Measurements from ENCODE around the gene PDIA3.
A peak's percentile ranks its signal among the peaks of the same experiment; 100 is the strongest.
"Not testable (repeated sequence)": the region's sequence is repeated elsewhere in the genome, so short reads cannot be mapped to it uniquely, and the experiment has no call there.

PDIA3 gene

GRCh38 chr15:43735416-43735815 lies 10.8 kb upstream of the PDIA3 start:
- no peak overlapping the region for H2AFZ ChIP-seq (ENCODE audit: low read depth)
- no peak overlapping the region for H3K4me3 ChIP-seq (IDR thresholded peaks at IDR 0.05; ENCODE audit: insufficient read depth, low read depth, low read length)
- no peaks in the 10 kb centered on the region for H3K79me2 ChIP-seq (ENCODE audit: insufficient read depth, low read depth)
- no peaks in the 10 kb centered on the region for H3K27me3 ChIP-seq (ENCODE audit: insufficient read depth, low read depth)
- no peak overlapping the region for H3K9ac ChIP-seq
- peaks cover 6% of the 10 kb centered on the region for H3K4me1 ChIP-seq (ENCODE audit: low read depth, poor library complexity, severe bottlenecking)
- TF ChIP-seq CTCF (conservative IDR thresholded peaks at IDR 0.05; ENCODE audit: low read depth, low read length): no peak
- H3K36me3 ChIP-seq (ENCODE audit: insufficient read depth): no peaks in the 10 kb centered on the region
- no peaks in the 10 kb centered on the region for H4K20me1 ChIP-seq (ENCODE audit: insufficient read depth)
- no peak overlapping the region for H3K27ac ChIP-seq
- H3K4me2 ChIP-seq: no peak overlapping the region; the same call in 1 of the 2 replicates

- Histone ChIP-seq H3K4me1 (ENCODE audit: low read depth, poor library complexity, severe bottlenecking) (peaks cover 37% of the 10 kb centered on the region), H3K9ac (peak overlapping the region; percentile 98), H4K20me1 (ENCODE audit: insufficient read depth) (peaks cover 26% of the 10 kb centered on the region), H3K27ac (peak overlapping the region; percentile 91), H2AFZ (ENCODE audit: low read depth) (peak overlapping the region; percentile 67), H3K79me2 (ENCODE audit: insufficient read depth, low read depth) (peaks cover 55% of the 10 kb centered on the region), H3K4me2 (peak overlapping the region; percentile 48)
- not testable (repeated sequence) for H3K4me3 ChIP-seq (IDR thresholded peaks at IDR 0.05; ENCODE audit: insufficient read depth, low read depth, low read length); H3K36me3 ChIP-seq (ENCODE audit: insufficient read depth); H3K27me3 ChIP-seq (ENCODE audit: insufficient read depth, low read depth)
Measured at GRCh38 chr15:43746903-43747309, 668 bp downstream of the PDIA3 start.

- Histone ChIP-seq H3K4me3 (IDR thresholded peaks at IDR 0.05; ENCODE audit: insufficient read depth, low read depth, low read length) (no peak overlapping the region), H3K9ac (no peak overlapping the region), H3K4me1 (ENCODE audit: low read depth, poor library complexity, severe bottlenecking) (peaks cover 37% of the 10 kb centered on the region), H3K27me3 (ENCODE audit: insufficient read depth, low read depth) (no peaks in the 10 kb centered on the region), H3K4me2 (peak overlapping the region; percentile 48), H4K20me1 (ENCODE audit: insufficient read depth) (peaks cover 38% of the 10 kb centered on the region), H3K27ac (no peak overlapping the region), H2AFZ (ENCODE audit: low read depth) (no peak overlapping the region), H3K36me3 (ENCODE audit: insufficient read depth) (peaks cover 10% of the 10 kb centered on the region; the same call in 1 of the 2 replicates), H3K79me2 (ENCODE audit: insufficient read depth, low read depth) (peaks cover 70% of the 10 kb centered on the region)
- TF ChIP-seq CTCF (conservative IDR thresholded peaks at IDR 0.05; ENCODE audit: low read depth, low read length): no peak
Measured at GRCh38 chr15:43748376-43748775, 2.1 kb downstream of the PDIA3 start.

- Histone ChIP-seq H3K36me3 (ENCODE audit: insufficient read depth) (peaks cover 13% of the 10 kb centered on the region; the same call in 1 of the 2 replicates), H4K20me1 (ENCODE audit: insufficient read depth) (peaks cover 43% of the 10 kb centered on the region), H3K4me2 (peak overlapping the region; percentile 48; the same call in 1 of the 2 replicates), H3K4me1 (ENCODE audit: low read depth, poor library complexity, severe bottlenecking) (peaks cover 37% of the 10 kb centered on the region), H3K9ac (no peak overlapping the region), H2AFZ (ENCODE audit: low read depth) (no peak overlapping the region), H3K79me2 (ENCODE audit: insufficient read depth, low read depth) (peaks cover 84% of the 10 kb centered on the region), H3K27me3 (ENCODE audit: insufficient read depth, low read depth) (no peaks in the 10 kb centered on the region), H3K4me3 (IDR thresholded peaks at IDR 0.05; ENCODE audit: insufficient read depth, low read depth, low read length) (no peak overlapping the region), H3K27ac (no peak overlapping the region)
- no peak for TF ChIP-seq CTCF (conservative IDR thresholded peaks at IDR 0.05; ENCODE audit: low read depth, low read length)
Measured at GRCh38 chr15:43749690-43750345, 3.6 kb downstream of the PDIA3 start.

- H3K36me3 ChIP-seq (ENCODE audit: insufficient read depth): peaks cover 28% of the 10 kb centered on the region; the same call in 1 of the 2 replicates
- no peak overlapping the region for H3K27ac ChIP-seq
- no peak overlapping the region for H3K4me3 ChIP-seq (IDR thresholded peaks at IDR 0.05; ENCODE audit: insufficient read depth, low read depth, low read length)
- H3K27me3 ChIP-seq (ENCODE audit: insufficient read depth, low read depth): no peaks in the 10 kb centered on the region
- TF ChIP-seq CTCF (conservative IDR thresholded peaks at IDR 0.05; ENCODE audit: low read depth, low read length): no peak
- peaks cover 93% of the 10 kb centered on the region for H3K79me2 ChIP-seq (ENCODE audit: insufficient read depth, low read depth)
- H3K4me1 ChIP-seq (ENCODE audit: low read depth, poor library complexity, severe bottlenecking): peaks cover 33% of the 10 kb centered on the region
- H2AFZ ChIP-seq (ENCODE audit: low read depth): no peak overlapping the region
- peaks cover 43% of the 10 kb centered on the region for H4K20me1 ChIP-seq (ENCODE audit: insufficient read depth)
- no peak overlapping the region for H3K4me2 ChIP-seq
- H3K9ac ChIP-seq: no peak overlapping the region
Measured at GRCh38 chr15:43751885-43752284, 5.6 kb downstream of the PDIA3 start.
